SH-SY5Y (cell line): Measurements from ENCODE around the gene BAG2.

ENCODE experiments used
- GATA2 ChIP-seq: IDR thresholded peaks from 2 replicates; pipeline ENCODE4 v1.6.1; 2011; ENCODE audit warnings: mild to moderate bottlenecking, low read depth, low read length
- GATA3 ChIP-seq: IDR thresholded peaks from 2 replicates; pipeline ENCODE4 v1.6.1; 2011; ENCODE audit warnings: low read depth, mild to moderate bottlenecking, low read length, moderate library complexity

BAG2 gene

GRCh38 chr6:57172136-57173055 is at the start of gene BAG2:
BAG2 (plus strand) TSS chr6:57172326; CDS start chr6:57172698, 372 bp downstream.
- TF ChIP-seq GATA2 (no peak), GATA3 (no peak)

GRCh38 chr6:57123111-57123510 is 49.0 kb upstream of the BAG2 start:
- no peak for TF ChIP-seq GATA3
- no peak for TF ChIP-seq GATA2

GRCh38 chr6:57127763-57128162 is 44.4 kb upstream of the BAG2 start:
- TF ChIP-seq GATA3 = no peak
- TF ChIP-seq GATA2 = no peak

GRCh38 chr6:57130661-57131177 is 41.4 kb upstream of the BAG2 start:
- TF ChIP-seq GATA2 (no peak), GATA3 (no peak)

GRCh38 chr6:57134954-57135353 is 37.2 kb upstream of the BAG2 start:
- TF ChIP-seq GATA2 = no peak
- TF ChIP-seq GATA3 = no peak

- TF ChIP-seq GATA3 = no peak
- TF ChIP-seq GATA2 = no peak
Measured at GRCh38 chr6:57135885-57136284, 36.2 kb upstream of the BAG2 start.

GRCh38 chr6:57137350-57137749 is 34.8 kb upstream of the BAG2 start:
- TF ChIP-seq GATA3 = no peak
- no peak for TF ChIP-seq GATA2

GRCh38 chr6:57138026-57138425 is 34.1 kb upstream of the BAG2 start:
- TF ChIP-seq GATA2 (no peak), GATA3 (no peak)

- TF ChIP-seq GATA3 (no peak), GATA2 (no peak)
Measured at GRCh38 chr6:57141451-57142177, 30.5 kb upstream of the BAG2 start.

- TF ChIP-seq GATA3 (no peak), GATA2 (no peak)
Measured at GRCh38 chr6:57142178-57142525, 30.0 kb upstream of the BAG2 start.

GRCh38 chr6:57143690-57144089 is 28.4 kb upstream of the BAG2 start:
- TF ChIP-seq GATA2 (no peak), GATA3 (no peak)

- TF ChIP-seq GATA3 = no peak
- TF ChIP-seq GATA2 = no peak
Measured at GRCh38 chr6:57147401-57147800, 24.7 kb upstream of the BAG2 start.

GRCh38 chr6:57147955-57148858 is 23.9 kb upstream of the BAG2 start:
- TF ChIP-seq GATA2 (no peak), GATA3 (no peak)

- no peak for TF ChIP-seq GATA3
- TF ChIP-seq GATA2 = no peak
Measured at GRCh38 chr6:57158658-57159057, 13.5 kb upstream of the BAG2 start.

GRCh38 chr6:57159127-57159526 is 13.0 kb upstream of the BAG2 start:
- no peak for TF ChIP-seq GATA2
- TF ChIP-seq GATA3 = no peak
